Measurements from ENCODE around the gene GRK5. TPM values are rescaled to one million over a fixed set of nuclear protein-coding genes. Genes with fewer than 3 reads are reported as not detected.

Gene GRK5
- total and polyA plus RNA-seq, 9 of the 15 experiments (the other 6 are each of a cell fraction or from before 2014, with no cell fraction given), result 0.46 to 0.83 (median 0.67) TPM; not detected in 2

DNA sequence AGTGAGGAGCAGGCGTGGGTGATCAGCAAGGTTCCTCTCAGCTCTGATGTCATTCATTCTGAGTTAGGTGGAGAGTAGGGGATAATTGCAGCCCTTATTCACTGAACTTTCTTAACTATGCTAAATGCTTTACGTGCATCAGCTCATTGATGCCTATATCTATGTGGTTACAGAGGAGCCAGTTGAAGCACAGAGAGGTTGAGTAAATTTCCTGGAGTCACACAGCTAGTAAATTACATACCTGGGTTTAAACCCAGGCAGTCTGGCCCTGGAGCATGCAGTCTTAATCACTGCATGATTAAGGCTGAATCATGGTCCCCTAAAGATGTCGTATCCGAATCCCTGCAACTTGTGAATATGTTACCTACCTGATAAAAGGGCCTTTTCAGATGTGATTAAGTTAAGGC, 99.6 kb downstream of the GRK5 start (continued):
- TF ChIP-seq, protein P1, sequence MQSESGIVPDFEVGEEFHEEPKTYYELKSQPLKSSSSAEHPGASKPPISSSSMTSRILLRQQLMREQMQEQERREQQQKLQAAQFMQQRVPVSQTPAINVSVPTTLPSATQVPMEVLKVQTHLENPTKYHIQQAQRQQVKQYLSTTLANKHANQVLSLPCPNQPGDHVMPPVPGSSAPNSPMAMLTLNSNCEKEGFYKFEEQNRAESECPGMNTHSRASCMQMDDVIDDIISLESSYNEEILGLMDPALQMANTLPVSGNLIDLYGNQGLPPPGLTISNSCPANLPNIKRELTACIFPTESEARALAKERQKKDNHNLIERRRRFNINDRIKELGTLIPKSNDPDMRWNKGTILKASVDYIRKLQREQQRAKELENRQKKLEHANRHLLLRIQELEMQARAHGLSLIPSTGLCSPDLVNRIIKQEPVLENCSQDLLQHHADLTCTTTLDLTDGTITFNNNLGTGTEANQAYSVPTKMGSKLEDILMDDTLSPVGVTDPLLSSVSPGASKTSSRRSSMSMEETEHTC (IDR thresholded peaks at IDR 0.05), result no peak
- no peak for TF ChIP-seq TRIM28 (IDR thresholded peaks at IDR 0.05)
- TF ChIP-seq ZFP36 (IDR thresholded peaks at IDR 0.05; ENCODE audit: low read depth, low read length, partially characterized antibody), result peak; percentile 78

DNA sequence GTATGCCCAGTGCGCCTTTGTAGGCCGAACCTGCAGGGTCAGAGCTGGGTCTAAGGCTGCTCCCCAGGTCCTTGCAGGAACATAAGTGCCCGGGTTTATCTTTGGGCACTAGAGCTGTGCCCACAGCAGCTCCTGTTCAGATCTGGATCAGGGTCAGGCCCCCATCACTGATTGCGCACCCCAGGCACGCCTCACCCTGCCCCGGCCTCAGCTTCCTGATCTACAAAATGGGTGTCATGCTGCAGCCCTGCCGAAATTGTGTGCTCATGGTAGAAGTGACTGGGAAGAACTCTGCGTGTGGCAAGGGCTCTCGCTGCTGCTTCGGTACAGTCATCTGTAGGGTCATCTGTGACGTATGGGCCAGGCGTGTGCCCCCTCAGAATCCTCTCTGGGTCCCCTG, 100.7 kb downstream of the GRK5 start:
- no peak for FAIRE-seq
- no peaks in the 10 kb centered on the region for H3K36me3 ChIP-seq (ENCODE audit: control insufficient read depth, insufficient read depth, low read length)
- ATAC-seq, result no peak
- TF ChIP-seq BCOR (IDR thresholded peaks at IDR 0.05), result no peak
- H3K79me2 ChIP-seq (ENCODE audit: control insufficient read depth, insufficient read depth, low read length), result no peaks in the 10 kb centered on the region
- WGBS (ENCODE audit: insufficient coverage, low coverage, missing lambda C conversion rate), result 77% methylated on average over 12 of the region's 12 CpGs
- H3K27me3 ChIP-seq (ENCODE audit: control insufficient read depth in 2 of 2, insufficient read depth in 2 of 2, low read length in 2 of 2), result no peaks in the 10 kb centered on the region
- BruUV-seq (replicated peaks), result no TSS peak
- no peak for DNase-seq (ENCODE audit: extremely low read depth in 1 of 4, low spot score in 3 of 4)
- H3K4me3 ChIP-seq, result no peak overlapping the region
- H3K9me3 ChIP-seq (replicated peaks; ENCODE audit: control insufficient read depth, insufficient read depth, low read depth, low read length), result no peaks in the 10 kb centered on the region
- ChIA-PET POLR2A (interaction anchor here (0.6 to 0.9 kb wide), 3 partner anchors 15 to 195 kb away, joined by 3 read pairs; no protein-coding TSS in a partner anchor), CTCF (ENCODE audit: low intra/inter-chr PET ratio) (no interaction called here)
- H3K27ac ChIP-seq (ENCODE audit: extremely low read depth, low read depth, low read length), result no peak overlapping the region
- no peak overlapping the region; a peak in 1 of 4 replicates for H3K9ac ChIP-seq (ENCODE audit: insufficient read depth in 1 of 2, low read depth in 2 of 2, low read length in 2 of 2)
- H3K9me1 ChIP-seq (ENCODE audit: control insufficient read depth, insufficient read depth, low read length), result no peaks in the 10 kb centered on the region
- H3K4me1 ChIP-seq (replicated peaks in 1 of 2; ENCODE audit: control insufficient read depth in 2 of 2, insufficient read depth in 2 of 2, low read length in 2 of 2), result peaks cover 13 to 16% of the 10 kb centered on the region in 2 experiments; a peak in 4 of 5 replicates
- no peaks in the 10 kb centered on the region for H4K20me1 ChIP-seq (replicated peaks; ENCODE audit: control insufficient read depth, insufficient read depth, low read length)
- no peak overlapping the region for H3K4me2 ChIP-seq (ENCODE audit: insufficient read depth, low read length)
- H2AFZ ChIP-seq (ENCODE audit: low read depth, low read length), result no peak overlapping the region
- intact Hi-C loops (cut with micrococcal nuclease), result no loop called here
- in situ Hi-C loops (cut with MboI), result no loop called here

Measured in K562 (cell line).